GM19468 (cell line): ENCODE results near the gene OR1Q1.
"Not testable (repeated sequence)": the region's sequence is repeated elsewhere in the genome, so short reads cannot be mapped to it uniquely, and the experiment has no call there.

Source experiments
- ATAC-seq: cut with Tn5 transposase; IDR thresholded peaks from one replicate; pipeline ENCODE4 v1.9.1; 2021; ENCODE audit warnings: mild to moderate bottlenecking, moderate library complexity, moderate number of reproducible peaks; ENCODE audit not compliant: unreplicated experiment; ENCODE audit errors: extremely low read depth

OR1Q1 gene, protein sequence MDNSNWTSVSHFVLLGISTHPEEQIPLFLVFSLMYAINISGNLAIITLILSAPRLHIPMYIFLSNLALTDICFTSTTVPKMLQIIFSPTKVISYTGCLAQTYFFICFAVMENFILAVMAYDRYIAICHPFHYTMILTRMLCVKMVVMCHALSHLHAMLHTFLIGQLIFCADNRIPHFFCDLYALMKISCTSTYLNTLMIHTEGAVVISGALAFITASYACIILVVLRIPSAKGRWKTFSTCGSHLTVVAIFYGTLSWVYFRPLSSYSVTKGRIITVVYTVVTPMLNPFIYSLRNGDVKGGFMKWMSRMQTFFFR

DNA sequence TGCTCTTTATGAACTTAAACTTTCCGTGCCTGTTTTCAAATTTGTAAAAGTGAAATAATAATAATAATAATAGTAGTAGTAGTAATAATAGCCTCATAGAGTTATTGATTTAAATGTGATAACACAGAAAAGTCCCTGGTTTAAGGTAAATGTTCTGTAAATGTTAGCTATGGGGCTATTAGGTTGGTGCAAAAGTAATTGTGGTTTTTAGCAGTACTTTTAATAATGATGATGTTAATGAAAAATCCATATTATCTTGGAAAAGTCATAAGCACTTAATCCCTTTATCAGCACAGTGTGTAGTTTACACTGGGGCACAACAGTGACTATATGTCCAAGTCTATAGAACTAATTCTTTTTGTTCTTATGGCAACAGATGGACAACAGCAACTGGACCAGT lies at the start of gene OR1Q1:
OR1Q1 (plus strand) TSS at position 377 of the 400 bp plus-strand sequence; CDS start at position 377, 0 bp downstream.
- ATAC-seq: no peak

GRCh38 chr9:122567901-122568300 lies 46.6 kb upstream of the OR1Q1 start:
- no peak for ATAC-seq

- no peak for ATAC-seq
Observed at GRCh38 chr9:122572456-122572855, 42.1 kb upstream of the OR1Q1 start.

GRCh38 chr9:122579874-122580273 lies 34.7 kb upstream of the OR1Q1 start:
- ATAC-seq: no peak

GRCh38 chr9:122580360-122580759 lies 34.2 kb upstream of the OR1Q1 start:
- no peak for ATAC-seq

GRCh38 chr9:122583284-122583683 lies 31.3 kb upstream of the OR1Q1 start, which contains the start of gene OR1L8:
Gene OR1L8 (minus strand): TSS chr9:122583384. CDS start chr9:122568477, 14,907 bp downstream.
- not testable (repeated sequence) for ATAC-seq

DNA sequence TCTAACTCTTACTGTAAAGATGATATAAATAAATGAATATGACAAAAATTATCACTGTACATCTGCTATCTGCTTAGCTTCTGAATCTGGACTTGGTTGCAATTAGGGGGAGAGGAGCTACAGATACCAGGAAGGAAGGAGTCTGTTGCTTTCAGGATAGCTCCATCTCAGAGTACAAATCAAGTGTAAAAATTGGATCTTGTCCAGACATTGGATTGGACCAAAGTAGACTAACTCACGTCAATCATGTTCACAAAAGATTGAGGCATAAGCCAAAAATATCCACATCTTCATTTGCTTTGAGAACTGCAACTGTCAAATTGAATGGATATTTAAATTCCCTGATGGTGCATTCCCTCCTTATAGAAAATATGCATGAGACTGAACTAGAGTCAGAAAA lies 8.8 kb upstream of the OR1Q1 start:
- ATAC-seq: no peak

- no peak for ATAC-seq
Observed at GRCh38 chr9:122606587-122606986, 8.0 kb upstream of the OR1Q1 start.

DNA sequence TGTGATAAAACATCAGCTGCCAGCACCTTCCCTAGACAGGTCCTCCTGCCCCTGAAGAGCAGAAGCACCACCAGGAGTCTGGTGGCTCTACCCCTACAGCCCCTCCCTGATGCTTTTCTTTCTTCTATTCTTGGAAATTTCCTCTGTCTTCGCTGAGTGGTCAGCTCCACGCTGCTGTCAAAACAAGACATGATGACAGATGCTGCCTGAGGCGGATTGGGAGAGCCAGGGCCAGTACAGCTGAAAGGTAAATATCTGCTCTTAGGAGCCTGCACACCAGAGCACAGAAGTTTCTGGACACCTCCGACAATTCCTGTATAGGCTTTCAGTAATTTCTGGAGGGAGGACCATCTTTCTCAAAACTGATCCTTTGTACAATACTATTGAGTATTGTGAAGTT lies 4.7 kb upstream of the OR1Q1 start:
- ATAC-seq: no peak

DNA sequence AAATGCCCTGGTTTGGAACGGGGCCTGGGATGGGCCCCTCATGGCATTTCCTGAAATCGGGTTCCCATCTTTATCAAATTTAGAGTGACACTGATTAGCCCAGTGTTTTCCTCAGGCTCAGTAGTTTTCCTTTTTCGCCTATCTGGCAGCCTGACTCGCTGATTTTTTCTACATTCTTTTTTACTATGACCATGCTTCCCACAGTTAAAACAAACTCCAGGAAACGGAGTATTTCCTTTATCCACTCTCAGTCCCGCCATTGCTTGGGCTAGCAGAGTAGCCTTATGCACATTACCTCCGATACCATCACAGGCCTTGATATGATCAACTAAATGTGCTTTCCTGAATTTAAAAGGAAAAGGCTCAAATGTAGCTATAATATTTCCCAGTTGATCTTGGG lies 5.5 kb downstream of the OR1Q1 start:
- ATAC-seq: no peak

DNA sequence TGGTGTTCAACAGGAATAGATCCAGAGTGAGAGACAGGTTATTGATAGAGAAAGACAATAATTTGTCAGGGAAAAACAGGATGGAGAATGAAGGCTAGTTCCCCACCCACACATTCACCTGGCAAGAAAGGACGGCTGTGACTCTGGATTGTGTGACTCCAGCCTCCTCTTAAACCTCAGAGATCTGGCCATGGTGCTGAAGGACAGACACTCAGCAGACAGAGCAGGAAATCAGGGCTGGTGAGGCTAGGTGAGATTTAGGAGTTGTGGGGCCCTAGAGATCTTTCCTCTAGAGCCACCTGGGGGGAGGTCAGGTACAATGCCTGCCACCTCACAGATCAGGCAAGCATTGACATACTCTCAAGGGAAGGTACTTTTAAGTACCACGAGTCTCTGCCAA lies 27.7 kb downstream of the OR1Q1 start:
- no peak for ATAC-seq

DNA sequence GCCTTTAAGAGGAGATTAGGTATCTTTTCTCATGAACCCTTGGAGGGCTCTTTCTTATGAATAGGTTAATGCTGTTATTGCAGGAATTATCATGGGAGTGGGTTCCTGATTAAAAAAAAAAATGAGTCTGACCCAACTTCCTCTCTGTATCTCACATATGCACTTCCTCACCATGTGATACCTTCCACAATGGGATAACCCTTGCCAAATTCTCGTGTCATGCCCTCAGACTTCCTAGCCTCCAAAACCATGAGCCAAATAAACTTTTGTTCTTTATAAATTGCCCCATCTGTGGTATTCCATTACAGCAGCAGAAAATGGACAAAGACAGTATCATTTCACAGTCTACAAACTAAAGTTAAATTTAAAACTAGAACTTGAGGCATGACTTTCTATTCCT lies 41.8 kb downstream of the OR1Q1 start:
- no peak for ATAC-seq

DNA sequence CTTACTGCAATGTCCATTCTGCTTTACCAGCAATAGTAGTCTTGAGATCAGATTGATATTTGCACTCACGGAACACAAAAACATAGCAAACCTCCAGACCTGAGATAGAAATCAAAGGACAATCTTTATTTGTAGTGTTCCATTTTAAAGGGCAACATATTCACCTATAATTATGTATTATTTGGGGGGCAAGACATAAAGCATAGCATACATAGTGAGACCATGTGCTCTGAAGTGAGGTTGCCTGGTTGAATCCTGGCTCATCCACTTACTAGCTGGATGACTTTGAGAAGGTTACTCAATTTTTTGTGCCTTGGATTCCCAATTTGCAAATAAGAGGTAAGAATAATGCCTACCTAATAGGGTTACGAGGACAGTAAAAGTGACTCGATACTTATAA lies 43.0 kb downstream of the OR1Q1 start, which contains the start of gene OR1B1:
OR1B1 (minus strand) TSS at position 101 of the 400 bp plus-strand sequence.
- no peak for ATAC-seq

- no peak for ATAC-seq
Observed at GRCh38 chr9:122661416-122661815, 46.9 kb downstream of the OR1Q1 start, which contains the start of gene OR1L1. Gene OR1L1 (plus strand): TSS chr9:122661716. CDS start chr9:122661716, 0 bp downstream.
